ENCODE data around the gene ZNF777.
"Not testable (repeated sequence)": the region's sequence is repeated elsewhere in the genome, so short reads cannot be mapped to it uniquely, and the experiment has no call there.

Gene ZNF777

GRCh38 chr7:149404396-149404795 lies 56.5 kb downstream of the ZNF777 start:
- TF ChIP-seq CTCF (IDR thresholded peaks at IDR 0.05; ENCODE audit: insufficient read depth, low read length, poor library complexity, severe bottlenecking) (no peak), EZH2phosphoT487 (conservative IDR thresholded peaks at IDR 0.05; ENCODE audit: low read length) (no peak)
- Histone ChIP-seq H3F3A (ENCODE audit: insufficient read depth) (no peaks in the 10 kb centered on the region), H3K9me3 (ENCODE audit: insufficient read depth, low read length) (no peaks in the 10 kb centered on the region), H3K4me2 (ENCODE audit: low read depth, low read length, poor library complexity, severe bottlenecking) (no peak overlapping the region), H2AFZ (ENCODE audit: low read depth, low read length, severe bottlenecking) (no peak overlapping the region), H3K4me3 (ENCODE audit: insufficient read depth, low read length, poor library complexity, severe bottlenecking) (no peak overlapping the region), H3K27ac (ENCODE audit: low read depth, low read length) (no peak overlapping the region), H3K36me3 (ENCODE audit: low read length) (no peaks in the 10 kb centered on the region), H3K27me3 (ENCODE audit: low read length) (no peaks in the 10 kb centered on the region), H3K9me2 (replicated peaks; ENCODE audit: insufficient read depth, low read length) (no peaks in the 10 kb centered on the region), H3K9ac (ENCODE audit: low read length) (no peak overlapping the region), H3K79me2 (ENCODE audit: insufficient read depth, low read length) (no peaks in the 10 kb centered on the region), H4K20me1 (ENCODE audit: low read depth, low read length) (no peaks in the 10 kb centered on the region)

GRCh38 chr7:149398195-149398820 lies 62.6 kb downstream of the ZNF777 start:
- Histone ChIP-seq H3K9me2 (replicated peaks; ENCODE audit: insufficient read depth, low read length) (no peaks in the 10 kb centered on the region), H3K4me2 (ENCODE audit: low read depth, low read length, poor library complexity, severe bottlenecking) (no peak overlapping the region), H3F3A (ENCODE audit: insufficient read depth) (no peaks in the 10 kb centered on the region)

GRCh38 chr7:149397470-149398043 lies 63.3 kb downstream of the ZNF777 start:
- no peak overlapping the region for H3K27ac ChIP-seq (ENCODE audit: low read depth, low read length)
- TF ChIP-seq EZH2phosphoT487 (conservative IDR thresholded peaks at IDR 0.05; ENCODE audit: low read length) (no peak), CTCF (IDR thresholded peaks at IDR 0.05; ENCODE audit: insufficient read depth, low read length, poor library complexity, severe bottlenecking) (no peak)
- H3K4me2 ChIP-seq (ENCODE audit: low read depth, low read length, poor library complexity, severe bottlenecking) = no peak overlapping the region
- no peaks in the 10 kb centered on the region for H3F3A ChIP-seq (ENCODE audit: insufficient read depth)
- no peak overlapping the region for H2AFZ ChIP-seq (ENCODE audit: low read depth, low read length, severe bottlenecking)
- no peaks in the 10 kb centered on the region for H3K36me3 ChIP-seq (ENCODE audit: low read length)
- no peak overlapping the region for H3K9ac ChIP-seq (ENCODE audit: low read length)
- H4K20me1 ChIP-seq (ENCODE audit: low read depth, low read length) = no peaks in the 10 kb centered on the region
- H3K9me3 ChIP-seq (ENCODE audit: insufficient read depth, low read length) = no peaks in the 10 kb centered on the region
- H3K4me3 ChIP-seq (ENCODE audit: insufficient read depth, low read length, poor library complexity, severe bottlenecking) = no peak overlapping the region
- no peaks in the 10 kb centered on the region for H3K79me2 ChIP-seq (ENCODE audit: insufficient read depth, low read length)
- no peaks in the 10 kb centered on the region for H3K9me2 ChIP-seq (replicated peaks; ENCODE audit: insufficient read depth, low read length)
- no peaks in the 10 kb centered on the region for H3K27me3 ChIP-seq (ENCODE audit: low read length)

More at GRCh38 chr7:149398195-149398820, 62.6 kb downstream of the ZNF777 start:
- H3K9ac ChIP-seq (ENCODE audit: low read length) = no peak overlapping the region
- H3K27ac ChIP-seq (ENCODE audit: low read depth, low read length) = no peak overlapping the region
- no peaks in the 10 kb centered on the region for H3K36me3 ChIP-seq (ENCODE audit: low read length)
- H3K79me2 ChIP-seq (ENCODE audit: insufficient read depth, low read length) = no peaks in the 10 kb centered on the region
- H3K27me3 ChIP-seq (ENCODE audit: low read length) = no peaks in the 10 kb centered on the region
- no peak for TF ChIP-seq EZH2phosphoT487 (conservative IDR thresholded peaks at IDR 0.05; ENCODE audit: low read length)
- no peak for TF ChIP-seq CTCF (IDR thresholded peaks at IDR 0.05; ENCODE audit: insufficient read depth, low read length, poor library complexity, severe bottlenecking)
- H4K20me1 ChIP-seq (ENCODE audit: low read depth, low read length) = no peaks in the 10 kb centered on the region
- H3K4me3 ChIP-seq (ENCODE audit: insufficient read depth, low read length, poor library complexity, severe bottlenecking) = no peak overlapping the region
- no peak overlapping the region for H2AFZ ChIP-seq (ENCODE audit: low read depth, low read length, severe bottlenecking)
- H3K9me3 ChIP-seq (ENCODE audit: insufficient read depth, low read length) = no peaks in the 10 kb centered on the region

GRCh38 chr7:149388550-149389335 lies 72.1 kb downstream of the ZNF777 start:
- not testable (repeated sequence) for H3K9ac ChIP-seq (ENCODE audit: low read length); H3K4me2 ChIP-seq (ENCODE audit: low read depth, low read length, poor library complexity, severe bottlenecking); H4K20me1 ChIP-seq (ENCODE audit: low read depth, low read length); H2AFZ ChIP-seq (ENCODE audit: low read depth, low read length, severe bottlenecking); H3K4me3 ChIP-seq (ENCODE audit: insufficient read depth, low read length, poor library complexity, severe bottlenecking); H3F3A ChIP-seq (ENCODE audit: insufficient read depth); H3K79me2 ChIP-seq (ENCODE audit: insufficient read depth, low read length); H3K27me3 ChIP-seq (ENCODE audit: low read length); H3K27ac ChIP-seq (ENCODE audit: low read depth, low read length); H3K9me3 ChIP-seq (ENCODE audit: insufficient read depth, low read length); H3K36me3 ChIP-seq (ENCODE audit: low read length); H3K9me2 ChIP-seq (replicated peaks; ENCODE audit: insufficient read depth, low read length)

- H2AFZ ChIP-seq (ENCODE audit: low read depth, low read length, severe bottlenecking); H3K79me2 ChIP-seq (ENCODE audit: insufficient read depth, low read length); H3K4me2 ChIP-seq (ENCODE audit: low read depth, low read length, poor library complexity, severe bottlenecking); H3F3A ChIP-seq (ENCODE audit: insufficient read depth); H3K9me3 ChIP-seq (ENCODE audit: insufficient read depth, low read length); H3K9me2 ChIP-seq (replicated peaks; ENCODE audit: insufficient read depth, low read length); H3K27ac ChIP-seq (ENCODE audit: low read depth, low read length); H4K20me1 ChIP-seq (ENCODE audit: low read depth, low read length); H3K27me3 ChIP-seq (ENCODE audit: low read length); H3K4me3 ChIP-seq (ENCODE audit: insufficient read depth, low read length, poor library complexity, severe bottlenecking); H3K9ac ChIP-seq (ENCODE audit: low read length); H3K36me3 ChIP-seq (ENCODE audit: low read length): not testable (repeated sequence)
Observed at GRCh38 chr7:149386514-149386913, 74.3 kb downstream of the ZNF777 start.

All from SU-DHL-6 (cell line).